Measurements from ENCODE around the gene ZRANB2.

ZRANB2 gene

GRCh38 chr1:71028981-71029380 is 51.9 kb downstream of the ZRANB2 start:
- no peak for DNase-seq (ENCODE audit: low read depth in 1 of 2, low spot score in 1 of 2)

- DNase-seq (ENCODE audit: low read depth in 1 of 2, low spot score in 1 of 2) = no peak
These were observed 52.8 kb downstream of the ZRANB2 start for GRCh38 chr1:71027991-71028390.

- DNase-seq (ENCODE audit: low read depth in 1 of 2, low spot score in 1 of 2) = no peak
These were observed 54.7 kb downstream of the ZRANB2 start for GRCh38 chr1:71026093-71026492.

GRCh38 chr1:71023515-71023914 is 57.3 kb downstream of the ZRANB2 start:
- no peak for DNase-seq (ENCODE audit: low read depth in 1 of 2, low spot score in 1 of 2)

- DNase-seq (ENCODE audit: low read depth in 1 of 2, low spot score in 1 of 2) = no peak
These were observed 61.4 kb downstream of the ZRANB2 start for GRCh38 chr1:71019233-71019969.

GRCh38 chr1:71018791-71019190 is 62.0 kb downstream of the ZRANB2 start:
- DNase-seq (ENCODE audit: low read depth in 1 of 2, low spot score in 1 of 2) = no peak

- no peak for DNase-seq (ENCODE audit: low read depth in 1 of 2, low spot score in 1 of 2)
These were observed 65.1 kb downstream of the ZRANB2 start for GRCh38 chr1:71015745-71016144.

GRCh38 chr1:71014178-71014579 is 66.7 kb downstream of the ZRANB2 start:
- DNase-seq (ENCODE audit: low read depth in 1 of 2, low spot score in 1 of 2) = no peak
